AG10803 (cell line): ENCODE results near the gene HNRNPF.
"Not testable (repeated sequence)": the region's sequence is repeated elsewhere in the genome, so short reads cannot be mapped to it uniquely, and the experiment has no call there.

Source experiments
- DNase-seq: peaks from one replicate; pipeline ENCODE4 v3.0.0; 2010; ENCODE audit warnings: low read depth
- H3K4me3 ChIP-seq: 2 replicates; pipeline ENCODE4 v1.5.1; 2011; ENCODE audit warnings: mild to moderate bottlenecking, low read length, control low read depth
- CTCF ChIP-seq: conservative IDR thresholded peaks from 2 replicates; pipeline ENCODE4 v1.5.1; 2011; ENCODE audit warnings: mild to moderate bottlenecking, low read length, control low read depth, inconsistent platforms

Gene HNRNPF

DNA sequence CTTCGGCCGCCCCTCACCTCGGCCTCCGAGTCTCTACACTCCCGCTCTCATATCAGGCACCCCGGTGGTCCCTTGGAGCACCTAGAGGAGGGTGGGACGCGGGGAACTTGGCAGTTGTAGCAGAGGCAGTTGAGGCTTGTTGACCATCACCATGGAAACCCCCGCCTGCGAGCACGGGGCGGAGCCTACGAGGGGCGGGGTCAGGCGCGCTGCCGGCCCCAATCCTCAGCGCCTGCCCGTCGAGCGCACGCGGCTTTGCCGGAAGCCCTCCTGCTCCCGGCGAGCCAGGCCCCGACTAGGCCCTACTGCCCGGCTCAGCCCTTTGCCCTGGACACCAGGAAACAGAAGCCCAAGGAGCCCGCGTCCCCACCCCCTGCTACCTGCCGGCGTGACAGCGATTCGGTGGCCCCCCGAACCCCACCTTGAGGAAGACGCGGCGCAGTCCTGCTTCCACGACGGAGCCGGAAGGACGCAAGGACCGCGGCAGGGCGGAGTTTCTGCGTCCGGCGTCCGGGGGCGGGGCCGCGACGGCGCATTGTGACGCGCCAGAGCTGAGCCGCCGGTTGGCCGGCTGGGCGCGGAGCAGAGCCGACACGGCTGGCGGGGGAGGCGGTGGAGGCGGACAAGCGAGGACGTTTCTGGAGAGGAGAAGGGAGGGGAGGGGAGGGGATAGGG is at the start of gene HNRNPF:
Gene HNRNPF, minus strand, starts transcription at position 477 of the 675 bp plus-strand sequence. CDS start 21,302 bp downstream, outside the sequence.
- H3K4me3 ChIP-seq, result peak within 1 kb of the TSS; percentile 83
- peak; percentile 95 for DNase-seq
- no peak for TF ChIP-seq CTCF

DNA sequence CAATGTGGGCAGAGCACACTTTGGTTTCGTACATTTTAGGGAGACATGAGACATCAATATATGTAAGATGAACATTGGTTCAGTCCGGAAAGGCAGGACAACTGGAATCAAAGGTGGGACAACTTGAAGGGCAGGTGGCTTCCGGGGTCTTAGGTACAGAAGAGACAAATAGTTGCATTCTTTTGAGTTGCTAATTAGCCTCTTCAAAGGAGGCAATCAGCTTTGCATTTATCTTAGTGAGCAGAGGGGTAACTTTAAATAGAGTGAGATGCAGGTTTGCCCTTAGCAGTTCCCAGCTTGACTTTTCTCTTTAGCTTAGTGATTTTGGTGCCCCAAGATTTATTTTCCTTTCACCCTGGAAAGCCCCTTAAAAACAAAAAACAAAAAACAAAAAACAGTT is 49.2 kb upstream of the HNRNPF start:
- no peak for TF ChIP-seq CTCF
- no peak for DNase-seq
- H3K4me3 ChIP-seq, result no peak overlapping the region

DNA sequence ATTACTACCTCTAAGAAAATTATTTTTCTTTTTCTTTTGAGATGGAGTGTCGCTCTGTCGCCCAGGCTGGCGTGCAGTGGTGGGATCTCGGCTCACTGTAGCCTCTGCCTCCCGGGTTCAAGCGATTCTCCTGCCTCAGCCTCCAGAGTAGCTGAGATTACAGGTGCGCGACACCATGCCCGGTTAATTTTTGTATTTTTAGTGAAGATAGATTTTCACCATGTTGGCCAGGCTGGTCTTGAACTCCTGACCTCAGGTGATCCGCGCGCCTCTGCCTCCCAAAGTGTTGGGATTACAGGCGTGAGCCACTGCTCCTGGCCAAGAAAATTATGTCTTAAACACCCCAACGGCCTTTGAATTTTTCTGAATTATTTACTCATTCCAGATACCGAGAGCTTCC is 47.6 kb upstream of the HNRNPF start:
- H3K4me3 ChIP-seq, result peak overlapping the region; percentile 79
- not testable (repeated sequence) for DNase-seq

DNA sequence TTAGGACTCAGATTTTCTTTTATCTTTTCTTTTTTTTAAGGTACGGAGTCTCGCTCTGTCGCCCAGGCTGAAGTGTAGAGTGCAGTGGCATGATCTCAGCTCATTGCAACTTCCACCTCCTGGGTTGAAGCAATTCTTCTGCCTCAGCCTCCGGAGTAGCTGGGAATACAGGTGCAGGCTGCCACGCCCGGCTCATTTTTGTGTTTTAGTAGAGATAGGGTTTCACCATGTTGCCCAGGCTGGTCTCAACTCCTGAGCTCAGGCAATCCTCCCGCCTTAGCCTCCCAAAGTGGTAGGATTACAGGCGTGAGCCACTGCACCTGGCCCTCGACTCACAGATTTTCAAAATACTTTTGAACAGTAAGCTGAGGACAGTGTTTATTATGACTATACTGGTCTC is 45.0 kb upstream of the HNRNPF start:
- H3K4me3 ChIP-seq, DNase-seq: not testable (repeated sequence)

DNA sequence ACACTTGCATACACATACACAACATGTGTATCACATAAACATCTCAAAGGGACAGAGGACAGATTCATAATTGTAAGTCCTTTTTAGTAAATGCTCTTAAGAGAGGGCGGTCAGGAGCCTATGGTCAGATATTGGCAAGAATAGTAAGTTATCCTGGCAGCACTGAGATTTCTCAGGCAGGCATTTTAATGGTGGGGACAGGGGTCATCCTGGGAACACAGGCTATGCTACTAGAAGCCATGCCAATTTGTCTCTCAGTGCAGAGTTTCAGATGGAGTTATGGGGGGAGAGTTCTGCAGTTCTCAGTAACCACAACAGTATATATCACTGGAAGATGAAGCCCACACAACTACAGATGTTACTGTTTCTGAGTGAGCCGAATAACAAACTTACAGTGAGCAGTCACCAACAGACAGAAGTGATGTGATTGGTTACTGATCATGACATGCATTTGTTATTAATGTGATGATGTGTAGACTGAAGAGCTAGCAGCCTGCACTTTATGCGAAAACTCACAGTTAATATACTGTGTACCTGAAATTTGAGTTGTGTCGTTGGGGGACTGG is 44.4 kb upstream of the HNRNPF start:
- TF ChIP-seq CTCF, result no peak
- no peak overlapping the region for H3K4me3 ChIP-seq
- DNase-seq, result no peak

- DNase-seq, result no peak
- no peak overlapping the region for H3K4me3 ChIP-seq
- TF ChIP-seq CTCF, result no peak
These were observed 43.4 kb upstream of the HNRNPF start for GRCh38 chr10:43452356-43452914.

DNA sequence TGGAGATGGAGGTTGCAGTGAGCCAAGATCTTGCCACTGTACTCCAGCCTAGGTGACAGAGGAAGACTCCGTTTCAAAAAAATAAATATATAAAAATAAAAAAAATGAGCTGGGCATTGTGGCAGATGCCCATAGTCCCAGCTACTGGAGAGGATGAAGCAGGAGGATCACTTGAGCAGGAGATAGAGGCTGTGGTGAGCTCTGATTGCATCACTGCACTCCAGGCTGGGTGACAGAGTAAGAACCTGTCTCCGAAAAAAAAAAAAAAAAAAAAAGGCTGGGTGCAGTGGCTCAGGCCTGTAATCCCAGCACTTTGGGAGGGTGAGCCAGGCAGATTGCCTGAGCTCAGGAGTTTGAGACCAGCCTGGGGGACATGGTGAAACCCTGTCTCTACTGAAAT is 39.8 kb upstream of the HNRNPF start:
- H3K4me3 ChIP-seq, result no peak overlapping the region
- TF ChIP-seq CTCF, result no peak
- no peak for DNase-seq

GRCh38 chr10:43446219-43447017 is 37.4 kb upstream of the HNRNPF start:
- DNase-seq, H3K4me3 ChIP-seq: not testable (repeated sequence)
